GM06990 (cell line): Measurements from ENCODE around the gene NTM.

Experiments
- DNase-seq: peaks from one replicate; pipeline ENCODE4 v3.0.0-alpha.2; 2011; ENCODE audit not compliant: insufficient read length; ENCODE audit errors: extremely low read depth
- H3K27me3 ChIP-seq: replicated peaks from 2 replicates; pipeline ENCODE4 v1.6.0; 2011; ENCODE audit warnings: low read length; ENCODE audit not compliant: control insufficient read depth, insufficient read depth
- H3K36me3 ChIP-seq: 2 replicates; pipeline ENCODE4 v1.5.1; 2011; ENCODE audit warnings: low read length; ENCODE audit not compliant: control insufficient read depth, insufficient read depth
- H3K4me3 ChIP-seq: replicated peaks from 2 replicates; pipeline ENCODE4 v1.5.1; 2011; ENCODE audit warnings: low read depth, mild to moderate bottlenecking, control low read depth, low read length
- TF ChIP-seq, protein P1 (sequence below): IDR thresholded peaks from 2 replicates; pipeline ENCODE4 v1.5.1; 2011; ENCODE audit warnings: low read length, control low read depth, mild to moderate bottlenecking, inconsistent platforms; ENCODE audit not compliant: insufficient read depth, poor library complexity, severe bottlenecking

Gene NTM

GRCh38 chr11:131790586-131790985, 420.2 kb downstream of the NTM start:
- Histone ChIP-seq H3K4me3 (no peak overlapping the region), H3K36me3 (no peaks in the 10 kb centered on the region), H3K27me3 (peaks cover 1% of the 10 kb centered on the region; the same call in 1 of the 2 replicates)
- no peak for DNase-seq
- TF ChIP-seq, protein P1, sequence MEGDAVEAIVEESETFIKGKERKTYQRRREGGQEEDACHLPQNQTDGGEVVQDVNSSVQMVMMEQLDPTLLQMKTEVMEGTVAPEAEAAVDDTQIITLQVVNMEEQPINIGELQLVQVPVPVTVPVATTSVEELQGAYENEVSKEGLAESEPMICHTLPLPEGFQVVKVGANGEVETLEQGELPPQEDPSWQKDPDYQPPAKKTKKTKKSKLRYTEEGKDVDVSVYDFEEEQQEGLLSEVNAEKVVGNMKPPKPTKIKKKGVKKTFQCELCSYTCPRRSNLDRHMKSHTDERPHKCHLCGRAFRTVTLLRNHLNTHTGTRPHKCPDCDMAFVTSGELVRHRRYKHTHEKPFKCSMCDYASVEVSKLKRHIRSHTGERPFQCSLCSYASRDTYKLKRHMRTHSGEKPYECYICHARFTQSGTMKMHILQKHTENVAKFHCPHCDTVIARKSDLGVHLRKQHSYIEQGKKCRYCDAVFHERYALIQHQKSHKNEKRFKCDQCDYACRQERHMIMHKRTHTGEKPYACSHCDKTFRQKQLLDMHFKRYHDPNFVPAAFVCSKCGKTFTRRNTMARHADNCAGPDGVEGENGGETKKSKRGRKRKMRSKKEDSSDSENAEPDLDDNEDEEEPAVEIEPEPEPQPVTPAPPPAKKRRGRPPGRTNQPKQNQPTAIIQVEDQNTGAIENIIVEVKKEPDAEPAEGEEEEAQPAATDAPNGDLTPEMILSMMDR: no peak

- peaks cover 1% of the 10 kb centered on the region; the same call in 1 of the 2 replicates for H3K27me3 ChIP-seq
- no peaks in the 10 kb centered on the region for H3K36me3 ChIP-seq
- TF ChIP-seq, protein P1: no peak
- no peak for DNase-seq
- no peak overlapping the region for H3K4me3 ChIP-seq
Measured at GRCh38 chr11:131792243-131792642, 421.8 kb downstream of the NTM start.

DNA sequence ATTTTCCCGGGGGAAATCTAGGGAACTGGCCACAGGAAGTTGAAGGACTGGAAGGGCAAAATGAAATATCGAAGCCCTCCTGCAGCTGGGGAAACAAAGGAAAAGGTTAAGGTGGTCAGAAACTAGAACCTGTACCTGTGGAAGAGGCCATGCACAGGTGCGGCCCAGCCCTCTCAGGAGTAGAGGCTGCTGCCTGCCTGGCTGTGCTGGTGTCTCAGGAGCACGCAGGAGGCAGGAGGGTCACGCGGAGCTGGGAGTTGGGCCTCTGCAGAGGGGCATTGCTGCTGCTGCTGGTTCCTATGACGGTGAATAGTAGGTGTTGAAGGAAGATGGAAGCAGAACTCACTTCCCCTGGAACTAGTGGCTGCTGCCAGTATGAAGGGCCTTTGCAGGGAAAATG, 425.7 kb downstream of the NTM start:
- no peak overlapping the region for H3K4me3 ChIP-seq
- no peaks in the 10 kb centered on the region for H3K36me3 ChIP-seq
- H3K27me3 ChIP-seq: peaks cover 1% of the 10 kb centered on the region
- TF ChIP-seq, protein P1: no peak
- DNase-seq: no peak

GRCh38 chr11:131796541-131796940, 426.1 kb downstream of the NTM start:
- H3K36me3 ChIP-seq: no peaks in the 10 kb centered on the region
- no peak for DNase-seq
- no peak overlapping the region for H3K4me3 ChIP-seq
- H3K27me3 ChIP-seq: peaks cover 1% of the 10 kb centered on the region
- TF ChIP-seq, protein P1: no peak

- TF ChIP-seq, protein P1: no peak
- Histone ChIP-seq H3K27me3 (peaks cover 3% of the 10 kb centered on the region), H3K36me3 (no peaks in the 10 kb centered on the region), H3K4me3 (no peak overlapping the region)
- DNase-seq: no peak
Measured at GRCh38 chr11:131800452-131800851, 430.0 kb downstream of the NTM start.
